HG03280 (cell line): ENCODE data around the gene MATN1.

ENCODE experiments used
- ATAC-seq: cut with Tn5 transposase; IDR thresholded peaks from one replicate; pipeline ENCODE4 v1.9.1; 2021; ENCODE audit warnings: mild to moderate bottlenecking, moderate library complexity; ENCODE audit not compliant: unreplicated experiment

MATN1 gene

GRCh38 chr1:30732277-30732996 is 9.1 kb upstream of the MATN1 start:
- ATAC-seq: no peak

- ATAC-seq: no peak
Observed at GRCh38 chr1:30731806-30732276, 8.5 kb upstream of the MATN1 start.

- ATAC-seq: no peak
Observed at GRCh38 chr1:30731109-30731805, 7.9 kb upstream of the MATN1 start.

GRCh38 chr1:30730346-30731108 is 7.1 kb upstream of the MATN1 start:
- no peak for ATAC-seq

- ATAC-seq: no peak
Observed at GRCh38 chr1:30729901-30730300, 6.5 kb upstream of the MATN1 start.

GRCh38 chr1:30728832-30729638 is 5.7 kb upstream of the MATN1 start:
- ATAC-seq: no peak

GRCh38 chr1:30728340-30728739 is 5.0 kb upstream of the MATN1 start:
- no peak for ATAC-seq

GRCh38 chr1:30727824-30728223 is 4.4 kb upstream of the MATN1 start:
- no peak for ATAC-seq

GRCh38 chr1:30726773-30727684 is 3.6 kb upstream of the MATN1 start:
- ATAC-seq: no peak

- ATAC-seq: no peak
Observed at GRCh38 chr1:30726236-30726635, 2.9 kb upstream of the MATN1 start.

- ATAC-seq: no peak
Observed at GRCh38 chr1:30725450-30726095, 2.2 kb upstream of the MATN1 start.

- ATAC-seq: no peak
Observed at GRCh38 chr1:30724655-30725421, 1.5 kb upstream of the MATN1 start.

- no peak for ATAC-seq
Observed at GRCh38 chr1:30724175-30724574, 790 bp upstream of the MATN1 start.

GRCh38 chr1:30721812-30722537 is 1.4 kb downstream of the MATN1 start:
- no peak for ATAC-seq

GRCh38 chr1:30721341-30721793 is 2.0 kb downstream of the MATN1 start:
- ATAC-seq: no peak

- ATAC-seq: no peak
Observed at GRCh38 chr1:30720271-30721223, 2.8 kb downstream of the MATN1 start.
